ENCODE data around the gene DES. TPM values are rescaled to one million over a fixed set of nuclear protein-coding genes. Genes with fewer than 3 reads are reported as not detected.

DES gene
- 20.7 and 35.8 TPM in 2 replicates for total RNA-seq

DNA sequence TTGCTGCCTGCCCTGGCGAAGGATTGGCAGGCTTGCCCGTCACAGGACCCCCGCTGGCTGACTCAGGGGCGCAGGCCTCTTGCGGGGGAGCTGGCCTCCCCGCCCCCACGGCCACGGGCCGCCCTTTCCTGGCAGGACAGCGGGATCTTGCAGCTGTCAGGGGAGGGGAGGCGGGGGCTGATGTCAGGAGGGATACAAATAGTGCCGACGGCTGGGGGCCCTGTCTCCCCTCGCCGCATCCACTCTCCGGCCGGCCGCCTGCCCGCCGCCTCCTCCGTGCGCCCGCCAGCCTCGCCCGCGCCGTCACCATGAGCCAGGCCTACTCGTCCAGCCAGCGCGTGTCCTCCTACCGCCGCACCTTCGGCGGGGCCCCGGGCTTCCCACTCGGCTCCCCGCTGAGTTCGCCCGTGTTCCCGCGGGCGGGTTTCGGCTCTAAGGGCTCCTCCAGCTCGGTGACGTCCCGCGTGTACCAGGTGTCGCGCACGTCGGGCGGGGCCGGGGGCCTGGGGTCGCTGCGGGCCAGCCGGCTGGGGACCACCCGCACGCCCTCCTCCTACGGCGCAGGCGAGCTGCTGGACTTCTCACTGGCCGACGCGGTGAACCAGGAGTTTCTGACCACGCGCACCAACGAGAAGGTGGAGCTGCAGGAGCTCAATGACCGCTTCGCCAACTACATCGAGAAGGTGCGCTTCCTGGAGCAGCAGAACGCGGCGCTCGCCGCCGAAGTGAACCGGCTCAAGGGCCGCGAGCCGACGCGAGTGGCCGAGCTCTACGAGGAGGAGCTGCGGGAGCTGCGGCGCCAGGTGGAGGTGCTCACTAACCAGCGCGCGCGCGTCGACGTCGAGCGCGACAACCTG is at the start of gene DES:
DES (plus strand) TSS at position 223 of the 857 bp plus-strand sequence; CDS start at position 309, 86 bp downstream.
- TF ChIP-seq, protein P1, sequence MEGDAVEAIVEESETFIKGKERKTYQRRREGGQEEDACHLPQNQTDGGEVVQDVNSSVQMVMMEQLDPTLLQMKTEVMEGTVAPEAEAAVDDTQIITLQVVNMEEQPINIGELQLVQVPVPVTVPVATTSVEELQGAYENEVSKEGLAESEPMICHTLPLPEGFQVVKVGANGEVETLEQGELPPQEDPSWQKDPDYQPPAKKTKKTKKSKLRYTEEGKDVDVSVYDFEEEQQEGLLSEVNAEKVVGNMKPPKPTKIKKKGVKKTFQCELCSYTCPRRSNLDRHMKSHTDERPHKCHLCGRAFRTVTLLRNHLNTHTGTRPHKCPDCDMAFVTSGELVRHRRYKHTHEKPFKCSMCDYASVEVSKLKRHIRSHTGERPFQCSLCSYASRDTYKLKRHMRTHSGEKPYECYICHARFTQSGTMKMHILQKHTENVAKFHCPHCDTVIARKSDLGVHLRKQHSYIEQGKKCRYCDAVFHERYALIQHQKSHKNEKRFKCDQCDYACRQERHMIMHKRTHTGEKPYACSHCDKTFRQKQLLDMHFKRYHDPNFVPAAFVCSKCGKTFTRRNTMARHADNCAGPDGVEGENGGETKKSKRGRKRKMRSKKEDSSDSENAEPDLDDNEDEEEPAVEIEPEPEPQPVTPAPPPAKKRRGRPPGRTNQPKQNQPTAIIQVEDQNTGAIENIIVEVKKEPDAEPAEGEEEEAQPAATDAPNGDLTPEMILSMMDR (IDR thresholded peaks at IDR 0.05; ENCODE audit: insufficient read depth, low read depth, low read length) = no peak
- no peak within 1 kb of the TSS for H3K4me3 ChIP-seq (ENCODE audit: low read depth, low read length)
- no peak for DNase-seq (ENCODE audit: low read depth)

DNA sequence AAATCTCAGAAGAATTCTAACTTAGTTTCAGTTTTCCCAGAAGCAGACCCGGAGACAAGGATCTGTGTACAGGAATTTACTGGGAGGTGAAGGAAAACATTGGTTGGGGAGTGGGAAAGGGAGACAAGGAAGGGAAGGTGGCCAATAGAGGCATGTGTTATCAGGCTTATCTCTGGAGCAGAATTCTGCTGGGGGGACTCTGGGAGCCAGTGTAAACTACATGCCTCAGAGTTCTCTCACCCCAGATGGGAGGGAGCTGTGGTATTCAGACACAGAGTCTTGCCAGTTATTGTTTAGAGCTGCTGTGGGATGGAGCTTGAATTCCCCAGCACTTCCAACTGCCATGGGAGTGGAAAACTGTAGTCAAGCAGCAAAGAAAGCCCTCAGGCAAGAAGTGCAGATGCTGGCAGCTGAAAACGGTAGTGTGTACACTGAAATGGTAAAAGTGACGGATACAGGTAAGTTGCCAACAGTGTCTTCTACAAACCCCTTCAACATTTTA is 49.4 kb upstream of the DES start:
- peak; percentile 90 for DNase-seq (ENCODE audit: low read depth)
- TF ChIP-seq, protein P1 (IDR thresholded peaks at IDR 0.05; ENCODE audit: insufficient read depth, low read depth, low read length) = no peak
- peak overlapping the region; percentile 39 for H3K4me3 ChIP-seq (ENCODE audit: low read depth, low read length)

DNA sequence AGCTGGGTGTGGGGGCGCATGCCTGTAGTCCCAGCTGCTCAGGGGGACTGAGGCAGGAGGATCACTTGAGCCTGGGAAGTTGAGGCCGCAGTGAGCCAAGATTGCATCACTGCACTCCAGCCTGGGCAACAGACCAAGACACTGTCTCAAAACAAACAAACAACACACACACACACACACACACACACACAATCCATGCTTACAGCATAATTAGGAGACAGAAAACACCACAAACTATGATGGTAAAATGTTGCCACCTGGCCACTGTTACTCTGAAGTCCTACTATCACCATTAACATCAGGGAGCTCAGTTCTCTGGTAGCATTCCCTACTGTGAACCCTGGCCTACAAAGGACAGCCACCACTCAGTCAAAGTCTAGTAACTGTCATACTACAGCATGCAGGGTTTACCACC is 48.7 kb upstream of the DES start:
- TF ChIP-seq, protein P1 (IDR thresholded peaks at IDR 0.05; ENCODE audit: insufficient read depth, low read depth, low read length) = no peak
- H3K4me3 ChIP-seq (ENCODE audit: low read depth, low read length) = no peak overlapping the region
- peak; percentile 85 for DNase-seq (ENCODE audit: low read depth)

DNA sequence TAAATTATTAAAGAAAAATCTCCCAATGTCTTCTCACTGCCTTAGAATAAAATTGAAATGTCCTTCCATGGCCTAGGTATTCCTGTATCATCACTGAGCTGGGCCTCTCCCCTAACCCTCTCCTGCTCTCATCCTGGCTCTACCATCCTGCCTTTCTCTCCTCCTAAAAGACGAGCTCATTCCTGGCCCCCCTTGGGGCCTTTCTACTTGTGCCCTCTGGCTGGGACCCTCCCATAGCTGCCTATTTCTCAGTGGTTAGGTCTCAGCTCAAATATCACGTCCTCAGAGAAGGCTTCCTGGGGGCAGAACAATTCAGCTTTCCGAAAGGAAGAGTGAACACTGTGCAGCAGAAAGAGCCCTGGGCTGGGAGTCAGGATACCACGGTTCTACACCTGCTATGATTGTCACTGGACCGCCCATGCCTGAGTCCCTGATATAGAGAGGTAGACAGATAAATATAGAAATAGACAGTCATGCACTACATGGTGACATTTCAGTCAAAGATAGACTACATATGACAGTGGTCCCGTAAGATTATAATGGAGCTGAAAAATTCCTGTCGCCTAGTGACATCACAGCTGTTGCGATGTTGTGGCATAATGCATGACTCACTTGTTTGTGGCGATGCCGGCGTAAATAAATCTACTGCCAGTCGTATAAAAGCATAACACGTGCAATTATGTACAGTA is 39.9 kb upstream of the DES start:
- TF ChIP-seq, protein P1 (IDR thresholded peaks at IDR 0.05; ENCODE audit: insufficient read depth, low read depth, low read length) = no peak
- no peak for DNase-seq (ENCODE audit: low read depth)
- no peak overlapping the region for H3K4me3 ChIP-seq (ENCODE audit: low read depth, low read length)

DNA sequence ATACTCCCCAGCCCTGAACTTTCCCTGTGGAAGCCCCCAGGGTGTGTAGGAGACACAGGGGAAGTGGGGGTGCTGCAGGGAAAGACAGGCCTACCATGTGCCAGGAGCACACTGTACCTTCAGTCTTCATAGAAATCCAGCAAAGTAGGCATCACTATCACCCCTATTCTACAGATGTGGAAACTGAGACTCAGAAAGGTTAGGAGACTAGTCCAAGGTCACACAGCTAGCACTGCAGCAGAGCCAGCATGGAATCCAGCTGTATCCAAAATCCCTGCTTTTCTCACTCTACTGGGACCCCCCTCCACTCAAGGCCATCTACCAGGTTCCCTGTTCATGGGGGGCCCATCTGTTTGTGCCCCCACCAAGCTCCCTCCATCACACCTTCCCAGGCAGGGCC is 37.3 kb upstream of the DES start:
- TF ChIP-seq, protein P1 (IDR thresholded peaks at IDR 0.05; ENCODE audit: insufficient read depth, low read depth, low read length) = no peak
- DNase-seq (ENCODE audit: low read depth) = no peak

DNA sequence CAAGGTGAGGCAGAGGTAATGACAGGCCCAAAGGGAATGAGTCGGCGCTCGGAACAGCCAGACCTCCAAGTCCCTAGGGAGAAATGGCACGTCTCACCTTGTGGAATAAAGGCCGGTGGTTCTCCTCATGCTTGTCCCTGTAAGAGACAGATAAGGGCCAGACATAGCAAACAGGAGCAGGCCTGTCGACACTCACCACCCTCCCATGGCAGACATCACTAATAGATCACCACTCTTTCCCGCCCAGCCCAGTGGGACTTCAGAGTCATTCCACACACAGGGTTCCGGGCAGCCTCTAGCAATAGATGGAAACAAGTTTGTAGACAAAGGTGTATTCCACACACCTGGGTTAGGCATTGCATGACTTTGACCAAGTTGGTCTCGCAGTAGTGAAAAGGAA is 36.7 kb upstream of the DES start:
- DNase-seq (ENCODE audit: low read depth) = no peak
- H3K4me3 ChIP-seq (ENCODE audit: low read depth, low read length) = no peak overlapping the region
- TF ChIP-seq, protein P1 (IDR thresholded peaks at IDR 0.05; ENCODE audit: insufficient read depth, low read depth, low read length) = no peak

More for the DNA sequence above, 37.3 kb upstream of the DES start:
- H3K4me3 ChIP-seq (ENCODE audit: low read depth, low read length) = no peak overlapping the region

Data from fibroblast of villous mesenchyme (primary cell).